Mesothelial cell of epicardium (in vitro differentiated cells): ENCODE results near the gene GPRC5B. TPM values are rescaled to one million over a fixed set of nuclear protein-coding genes. Genes with fewer than 3 reads are reported as not detected.

Source experiments
- DNase-seq, 2 experiments: peaks; one replicate each; pipeline ENCODE4 v3.0.0; 2021; ENCODE audit warnings: low spot score in 2 of 2; ENCODE audit not compliant: unreplicated experiment in 2 of 2
- H3K27ac Mint-ChIP-seq: 2 replicates; pipeline ENCODE4 v1.8.0; 2021; ENCODE audit warnings: mixed read lengths
- H3K27me3 Mint-ChIP-seq: 2 replicates; pipeline ENCODE4 v1.8.0; 2021; ENCODE audit warnings: low read depth, mixed read lengths
- H3K36me3 Mint-ChIP-seq: 2 replicates; pipeline ENCODE4 v1.8.0; 2021; ENCODE audit warnings: mixed read lengths
- H3K4me1 Mint-ChIP-seq: 2 replicates; pipeline ENCODE4 v1.8.0; 2021; ENCODE audit warnings: mixed read lengths
- H3K4me3 Mint-ChIP-seq: 2 replicates; pipeline ENCODE4 v1.8.0; 2021; ENCODE audit warnings: mild to moderate bottlenecking, moderate library complexity, mixed read lengths
- H3K9me3 Mint-ChIP-seq: 2 replicates; pipeline ENCODE4 v1.8.0; 2021; ENCODE audit warnings: mixed read lengths
- CTCF ChIP-seq: fragments of 200-600 bp; sonication (generic); IDR thresholded peaks from one replicate; pipeline ENCODE4 v1.5.0; 2021; ENCODE audit warnings: antibody characterized with exemption; ENCODE audit not compliant: unreplicated experiment
- total RNA-seq: library from RNA; stranded (reverse); gene quantifications from 3 replicates; pipeline ENCODE4 v1.2.1, GENCODE V29; 2021

GPRC5B gene
- total RNA-seq, 1 donor from 2014 or later, result 36.5 TPM

- H3K9me3 Mint-ChIP-seq, result no peaks in the 10 kb centered on the region
- DNase-seq, result no peak
- H3K36me3 Mint-ChIP-seq, result peaks cover 14% of the 10 kb centered on the region
- no peak overlapping the region for H3K4me3 Mint-ChIP-seq
- peaks cover 33% of the 10 kb centered on the region for H3K4me1 Mint-ChIP-seq
- H3K27me3 Mint-ChIP-seq, result no peaks in the 10 kb centered on the region
- no peak overlapping the region for H3K27ac Mint-ChIP-seq
- TF ChIP-seq CTCF, result no peak
These were observed 28.5 kb downstream of the GPRC5B start for GRCh38 chr16:19856120-19856519.

- H3K9me3 Mint-ChIP-seq, result no peaks in the 10 kb centered on the region
- no peaks in the 10 kb centered on the region for H3K27me3 Mint-ChIP-seq
- DNase-seq, result no peak
- TF ChIP-seq CTCF, result no peak
- peaks cover 23% of the 10 kb centered on the region for H3K4me1 Mint-ChIP-seq
- no peak overlapping the region for H3K27ac Mint-ChIP-seq
- H3K4me3 Mint-ChIP-seq, result no peak overlapping the region
- peaks cover 14% of the 10 kb centered on the region for H3K36me3 Mint-ChIP-seq
These were observed 30.1 kb downstream of the GPRC5B start for GRCh38 chr16:19854543-19854876.

GRCh38 chr16:19853742-19854542 is 30.7 kb downstream of the GPRC5B start:
- H3K9me3 Mint-ChIP-seq, result no peaks in the 10 kb centered on the region
- no peak for DNase-seq
- H3K4me1 Mint-ChIP-seq, result peaks cover 23% of the 10 kb centered on the region
- H3K27me3 Mint-ChIP-seq, result no peaks in the 10 kb centered on the region
- no peak overlapping the region for H3K27ac Mint-ChIP-seq
- H3K36me3 Mint-ChIP-seq, result peaks cover 8% of the 10 kb centered on the region
- no peak for TF ChIP-seq CTCF
- no peak overlapping the region for H3K4me3 Mint-ChIP-seq

- no peaks in the 10 kb centered on the region for H3K9me3 Mint-ChIP-seq
- H3K27me3 Mint-ChIP-seq, result no peaks in the 10 kb centered on the region
- DNase-seq, result no peak
- H3K4me3 Mint-ChIP-seq, result no peak overlapping the region
- no peak for TF ChIP-seq CTCF
- H3K36me3 Mint-ChIP-seq, result peaks cover 8% of the 10 kb centered on the region
- H3K27ac Mint-ChIP-seq, result no peak overlapping the region
- peaks cover 23% of the 10 kb centered on the region for H3K4me1 Mint-ChIP-seq
These were observed 31.4 kb downstream of the GPRC5B start for GRCh38 chr16:19853132-19853741.

- H3K4me1 Mint-ChIP-seq, result peaks cover 18% of the 10 kb centered on the region
These were observed 33.2 kb downstream of the GPRC5B start for GRCh38 chr16:19851476-19851875.

More at GRCh38 chr16:19851476-19851875, 33.2 kb downstream of the GPRC5B start:
- DNase-seq, result no peak
- no peaks in the 10 kb centered on the region for H3K27me3 Mint-ChIP-seq
- no peaks in the 10 kb centered on the region for H3K9me3 Mint-ChIP-seq
- peaks cover 3% of the 10 kb centered on the region for H3K36me3 Mint-ChIP-seq
- no peak overlapping the region for H3K27ac Mint-ChIP-seq
- no peak overlapping the region for H3K4me3 Mint-ChIP-seq
- no peak for TF ChIP-seq CTCF
